ENCODE data around the gene TSHZ2.

TSHZ2 gene

GRCh38 chr20:53298911-53299310 is 326.8 kb downstream of the TSHZ2 start:
- H2AFZ ChIP-seq (ENCODE audit: low read depth, low read length), result no peak overlapping the region
- no peaks in the 10 kb centered on the region for H3K9me3 ChIP-seq (ENCODE audit: insufficient read depth, low read length)
- H3K27ac ChIP-seq (ENCODE audit: low read length), result no peak overlapping the region
- no peaks in the 10 kb centered on the region for H3K79me2 ChIP-seq (ENCODE audit: low read length)
- H3K9ac ChIP-seq (ENCODE audit: low read length), result no peak overlapping the region
- no peaks in the 10 kb centered on the region for H3K4me1 ChIP-seq (ENCODE audit: low read length)
- H3K4me3 ChIP-seq (ENCODE audit: low read length), result no peak overlapping the region
- no peaks in the 10 kb centered on the region for H3K36me3 ChIP-seq (replicated peaks; ENCODE audit: low read depth, low read length)
- peaks cover 8% of the 10 kb centered on the region for H3K27me3 ChIP-seq (ENCODE audit: low read depth, low read length)
- H4K20me1 ChIP-seq (ENCODE audit: insufficient read depth, low read length), result no peaks in the 10 kb centered on the region
- H3K4me2 ChIP-seq (ENCODE audit: low read length), result no peak overlapping the region
- TF ChIP-seq CTCF (IDR thresholded peaks at IDR 0.05; ENCODE audit: low read depth, low read length) (no peak), EZH2phosphoT487 (IDR thresholded peaks at IDR 0.05; ENCODE audit: low read depth) (no peak)

GRCh38 chr20:53299831-53300230 is 327.7 kb downstream of the TSHZ2 start:
- H3K27ac ChIP-seq (ENCODE audit: low read length), result no peak overlapping the region
- TF ChIP-seq CTCF (IDR thresholded peaks at IDR 0.05; ENCODE audit: low read depth, low read length), result no peak
- TF ChIP-seq EZH2phosphoT487 (IDR thresholded peaks at IDR 0.05; ENCODE audit: low read depth), result no peak
- no peak overlapping the region for H3K9ac ChIP-seq (ENCODE audit: low read length)
- H4K20me1 ChIP-seq (ENCODE audit: insufficient read depth, low read length), result no peaks in the 10 kb centered on the region
- H2AFZ ChIP-seq (ENCODE audit: low read depth, low read length), result no peak overlapping the region
- H3K4me1 ChIP-seq (ENCODE audit: low read length), result no peaks in the 10 kb centered on the region
- H3K9me3 ChIP-seq (ENCODE audit: insufficient read depth, low read length), result no peaks in the 10 kb centered on the region
- no peak overlapping the region for H3K4me3 ChIP-seq (ENCODE audit: low read length)
- H3K27me3 ChIP-seq (ENCODE audit: low read depth, low read length), result peaks cover 4% of the 10 kb centered on the region
- H3K79me2 ChIP-seq (ENCODE audit: low read length), result no peaks in the 10 kb centered on the region
- no peaks in the 10 kb centered on the region for H3K36me3 ChIP-seq (replicated peaks; ENCODE audit: low read depth, low read length)
- no peak overlapping the region for H3K4me2 ChIP-seq (ENCODE audit: low read length)

GRCh38 chr20:53301869-53302268 is 329.7 kb downstream of the TSHZ2 start:
- no peaks in the 10 kb centered on the region for H3K79me2 ChIP-seq (ENCODE audit: low read length)
- no peaks in the 10 kb centered on the region for H3K27me3 ChIP-seq (ENCODE audit: low read depth, low read length)
- H3K4me3 ChIP-seq (ENCODE audit: low read length), result no peak overlapping the region
- no peak overlapping the region for H3K4me2 ChIP-seq (ENCODE audit: low read length)
- no peak overlapping the region for H3K27ac ChIP-seq (ENCODE audit: low read length)
- no peaks in the 10 kb centered on the region for H3K4me1 ChIP-seq (ENCODE audit: low read length)
- no peaks in the 10 kb centered on the region for H3K36me3 ChIP-seq (replicated peaks; ENCODE audit: low read depth, low read length)
- no peak overlapping the region for H2AFZ ChIP-seq (ENCODE audit: low read depth, low read length)
- H4K20me1 ChIP-seq (ENCODE audit: insufficient read depth, low read length), result no peaks in the 10 kb centered on the region
- no peak overlapping the region for H3K9ac ChIP-seq (ENCODE audit: low read length)
- no peaks in the 10 kb centered on the region for H3K9me3 ChIP-seq (ENCODE audit: insufficient read depth, low read length)
- TF ChIP-seq EZH2phosphoT487 (IDR thresholded peaks at IDR 0.05; ENCODE audit: low read depth) (no peak), CTCF (IDR thresholded peaks at IDR 0.05; ENCODE audit: low read depth, low read length) (no peak)

- H3K4me2 ChIP-seq (ENCODE audit: low read length), result no peak overlapping the region
- no peak overlapping the region for H2AFZ ChIP-seq (ENCODE audit: low read depth, low read length)
- no peaks in the 10 kb centered on the region for H3K4me1 ChIP-seq (ENCODE audit: low read length)
- H3K27me3 ChIP-seq (ENCODE audit: low read depth, low read length), result no peaks in the 10 kb centered on the region
- no peak overlapping the region for H3K4me3 ChIP-seq (ENCODE audit: low read length)
- no peaks in the 10 kb centered on the region for H3K36me3 ChIP-seq (replicated peaks; ENCODE audit: low read depth, low read length)
- H3K27ac ChIP-seq (ENCODE audit: low read length), result no peak overlapping the region
- no peaks in the 10 kb centered on the region for H3K9me3 ChIP-seq (ENCODE audit: insufficient read depth, low read length)
- TF ChIP-seq EZH2phosphoT487 (IDR thresholded peaks at IDR 0.05; ENCODE audit: low read depth), result no peak
- no peaks in the 10 kb centered on the region for H3K79me2 ChIP-seq (ENCODE audit: low read length)
- no peak overlapping the region for H3K9ac ChIP-seq (ENCODE audit: low read length)
- no peaks in the 10 kb centered on the region for H4K20me1 ChIP-seq (ENCODE audit: insufficient read depth, low read length)
Observed at GRCh38 chr20:53302695-53303412, 330.7 kb downstream of the TSHZ2 start.
